ENCODE data around the gene HYKK.
"Not testable (repeated sequence)": the region's sequence is repeated elsewhere in the genome, so short reads cannot be mapped to it uniquely, and the experiment has no call there.

- TF ChIP-seq POLR2A (IDR thresholded peaks at IDR 0.05; ENCODE audit: low read depth, low read length); POLR2AphosphoS5 (IDR thresholded peaks at IDR 0.05; ENCODE audit: low read depth, low read length); TAF1 (IDR thresholded peaks at IDR 0.05; ENCODE audit: borderline replicate concordance, low read depth, low read length): not testable (repeated sequence)
Observed at GRCh38 chr15:78560201-78560600, 52.8 kb downstream of the HYKK start.
